ENCODE data around the gene CTU2. TPM values are rescaled to one million over a fixed set of nuclear protein-coding genes. Genes with fewer than 3 reads are reported as not detected.

Gene CTU2
- total RNA-seq, 1 donor from 2014 or later, result 13.4 TPM

GRCh38 chr16:88678224-88678979, 27.9 kb upstream of the CTU2 start:
- no peak for ATAC-seq (ENCODE audit: poor library complexity)
- intact Hi-C loops (cut with DNase I), result no loop called here
- no peak for DNase-seq

GRCh38 chr16:88680554-88681083, 25.7 kb upstream of the CTU2 start:
- ATAC-seq (ENCODE audit: poor library complexity), result no peak
- DNase-seq, result no peak
- intact Hi-C loops (cut with DNase I), result no loop called here

GRCh38 chr16:88681084-88681680, 25.1 kb upstream of the CTU2 start:
- ATAC-seq (ENCODE audit: poor library complexity) (no peak), DNase-seq (no peak)
- intact Hi-C loops (cut with DNase I), result no loop called here

GRCh38 chr16:88681709-88682451, 24.4 kb upstream of the CTU2 start:
- intact Hi-C loops (cut with DNase I), result no loop called here
- DNase-seq (peak; percentile 75), ATAC-seq (ENCODE audit: poor library complexity) (no peak)

GRCh38 chr16:88684569-88685155, 21.6 kb upstream of the CTU2 start:
- intact Hi-C loops (cut with DNase I), result no loop called here
- no peak for DNase-seq

GRCh38 chr16:88685156-88686061, 20.9 kb upstream of the CTU2 start:
- ATAC-seq (ENCODE audit: poor library complexity) (peak; percentile 10), DNase-seq (no peak)
- intact Hi-C loops (cut with DNase I), result no loop called here

More at GRCh38 chr16:88684569-88685155, 21.6 kb upstream of the CTU2 start:
- ATAC-seq (ENCODE audit: poor library complexity), result no peak

GRCh38 chr16:88686062-88686438, 20.3 kb upstream of the CTU2 start:
- DNase-seq (no peak), ATAC-seq (ENCODE audit: poor library complexity) (peak; percentile 47)
- intact Hi-C loops (cut with DNase I), result no loop called here

GRCh38 chr16:88686439-88687253, 19.7 kb upstream of the CTU2 start, which contains the start of gene SNAI3:
TSS of gene SNAI3 (minus strand) at chr16:88686507. CDS start at chr16:88686406, 101 bp downstream.
- intact Hi-C loops (cut with DNase I), result no loop called here
- DNase-seq (peak; percentile 91), ATAC-seq (ENCODE audit: poor library complexity) (peak; percentile 94)

GRCh38 chr16:88687254-88687576, 19.1 kb upstream of the CTU2 start:
- intact Hi-C loops (cut with DNase I), result no loop called here
- DNase-seq (no peak), ATAC-seq (ENCODE audit: poor library complexity) (no peak)

- intact Hi-C loops (cut with DNase I), result no loop called here
- no peak for ATAC-seq (ENCODE audit: poor library complexity)
- no peak for DNase-seq
Observed at GRCh38 chr16:88687676-88688012, 18.7 kb upstream of the CTU2 start.

- intact Hi-C loops (cut with DNase I), result no loop called here
- no peak for DNase-seq
- no peak for ATAC-seq (ENCODE audit: poor library complexity)
Observed at GRCh38 chr16:88688013-88688778, 18.1 kb upstream of the CTU2 start.

- intact Hi-C loops (cut with DNase I), result no loop called here
- DNase-seq (no peak), ATAC-seq (ENCODE audit: poor library complexity) (no peak)
Observed at GRCh38 chr16:88690341-88691128, 15.8 kb upstream of the CTU2 start.

GRCh38 chr16:88691129-88691813, 15.0 kb upstream of the CTU2 start:
- no peak for DNase-seq
- ATAC-seq (ENCODE audit: poor library complexity), result no peak
- intact Hi-C loops (cut with DNase I), result no loop called here

GRCh38 chr16:88691924-88692560, 14.3 kb upstream of the CTU2 start:
- DNase-seq (peak; percentile 68), ATAC-seq (ENCODE audit: poor library complexity) (no peak)
- intact Hi-C loops (cut with DNase I), result no loop called here

GRCh38 chr16:88692861-88693260, 13.4 kb upstream of the CTU2 start:
- ATAC-seq (ENCODE audit: poor library complexity), result no peak
- DNase-seq, result no peak
- intact Hi-C loops (cut with DNase I), result no loop called here
